GM19438 (cell line): ENCODE data around the gene PLAAT5.
"Not testable (repeated sequence)": the region's sequence is repeated elsewhere in the genome, so short reads cannot be mapped to it uniquely, and the experiment has no call there.

Experiments used
- ATAC-seq: cut with Tn5 transposase; IDR thresholded peaks from one replicate; pipeline ENCODE4 v1.9.1; 2021; ENCODE audit warnings: low read depth; ENCODE audit not compliant: unreplicated experiment

Gene PLAAT5

DNA sequence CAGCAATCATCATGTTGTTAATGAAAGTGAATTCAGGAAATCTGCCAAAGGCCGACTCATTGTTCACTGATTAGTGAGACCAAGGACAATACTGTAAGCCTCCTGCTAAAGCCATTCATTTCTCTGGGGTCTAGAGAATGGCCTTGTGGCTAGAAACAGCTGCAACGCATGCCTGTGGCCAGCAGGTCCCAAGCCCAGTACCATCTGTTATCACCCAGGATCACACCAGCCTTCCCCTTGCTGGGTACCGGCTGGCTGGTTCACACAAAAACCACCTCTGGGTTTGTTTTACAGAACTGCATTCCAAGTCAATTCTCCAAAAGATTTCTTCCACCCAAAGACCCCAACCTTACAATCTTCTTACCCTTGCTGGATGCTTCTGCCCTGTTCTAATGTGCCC, 1.1 kb downstream of the PLAAT5 start:
- ATAC-seq, result no peak

DNA sequence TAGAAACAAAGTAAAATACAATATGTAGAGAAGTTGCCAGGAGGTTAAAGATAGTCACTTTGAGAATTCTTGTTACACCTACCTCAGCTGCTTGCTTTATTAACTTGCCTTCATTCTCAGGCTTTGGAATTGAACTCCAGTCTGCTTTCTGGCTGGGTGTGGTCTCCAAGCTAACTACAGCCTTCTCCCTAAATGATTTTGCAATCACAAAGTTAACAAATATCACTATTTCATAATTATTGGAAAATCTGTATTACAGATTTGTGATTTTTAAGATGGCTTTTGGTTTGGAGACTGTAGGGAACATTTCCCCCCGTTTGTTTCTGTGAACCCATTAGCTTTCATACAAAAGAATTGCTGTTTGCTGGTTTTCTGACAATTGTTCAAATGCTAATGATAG, 2.2 kb downstream of the PLAAT5 start:
- no peak for ATAC-seq

DNA sequence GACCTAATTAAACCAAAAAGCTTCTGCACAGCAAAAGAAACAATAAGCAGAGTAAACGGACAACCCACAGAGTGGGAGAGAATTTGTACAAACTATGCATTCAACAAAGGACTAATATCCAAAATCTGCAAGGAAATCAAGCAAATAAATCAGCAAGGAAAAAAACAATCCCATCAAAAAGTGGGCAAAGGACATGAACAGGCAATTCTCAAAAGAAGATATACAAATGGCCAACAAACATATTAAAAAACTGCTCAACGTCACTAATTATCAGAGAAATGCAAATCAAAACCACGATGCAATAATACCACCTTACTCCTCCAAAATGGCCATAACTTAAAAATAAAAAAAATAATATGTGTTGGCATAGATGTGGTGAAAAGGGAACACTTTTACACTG, 5.2 kb downstream of the PLAAT5 start:
- ATAC-seq, result no peak

DNA sequence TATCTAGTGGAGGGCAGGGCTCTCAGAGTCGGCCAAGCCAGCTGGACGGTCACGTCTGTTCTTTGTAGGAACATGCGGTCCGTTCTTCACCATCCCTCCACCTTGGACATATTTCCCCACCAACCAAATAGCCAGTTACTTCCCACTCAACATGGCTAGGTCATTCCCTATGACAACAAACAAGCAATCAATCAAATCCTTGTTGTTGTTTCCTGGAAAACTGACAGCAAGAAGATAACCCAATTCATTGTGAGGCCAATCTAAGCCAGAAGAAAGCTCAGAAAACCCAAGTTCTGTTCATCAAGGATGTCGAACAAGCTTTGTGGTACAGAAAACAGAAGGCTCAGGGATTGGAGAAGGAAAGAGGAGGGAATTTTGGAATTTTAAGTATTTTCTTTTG, 10.9 kb downstream of the PLAAT5 start:
- no peak for ATAC-seq

DNA sequence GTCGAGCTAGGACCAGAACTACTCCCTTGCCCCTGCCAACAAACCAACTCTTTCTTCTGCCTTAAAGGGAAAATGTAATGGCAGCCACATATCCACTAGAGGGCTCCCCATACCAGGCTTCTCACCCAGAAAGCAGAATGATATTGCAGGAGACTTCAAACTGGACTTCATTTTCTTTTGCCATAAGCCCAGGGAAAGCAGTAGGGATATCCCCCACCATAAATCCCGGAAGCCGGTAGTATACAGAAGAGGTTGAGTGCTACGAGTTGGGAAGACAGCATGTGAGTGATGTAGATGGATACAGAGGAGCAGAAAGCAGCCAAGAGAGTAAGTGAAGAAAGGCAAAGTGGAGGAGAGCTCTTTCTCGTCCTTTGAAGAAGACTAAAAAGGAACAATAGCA, 12.1 kb downstream of the PLAAT5 start:
- ATAC-seq, result no peak

DNA sequence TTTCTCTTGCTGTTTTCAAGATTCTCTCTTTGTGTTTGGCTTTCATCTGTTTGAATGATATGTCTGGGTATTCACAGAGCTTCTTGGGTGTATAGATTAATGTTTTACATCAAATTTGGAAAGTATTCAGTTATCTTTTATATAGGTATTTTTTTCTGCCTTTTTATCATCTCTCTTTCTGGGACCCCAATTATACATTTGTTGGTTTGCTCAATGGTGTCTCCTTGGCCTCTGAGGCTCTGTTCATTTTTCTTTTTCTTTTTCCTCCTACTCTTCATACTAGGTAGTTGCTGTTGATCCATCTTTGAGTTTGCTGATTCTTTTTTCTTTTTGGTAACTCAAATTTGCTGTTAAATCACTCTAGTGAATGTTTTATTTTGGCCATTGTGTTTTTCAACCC, 14.3 kb downstream of the PLAAT5 start:
- no peak for ATAC-seq

DNA sequence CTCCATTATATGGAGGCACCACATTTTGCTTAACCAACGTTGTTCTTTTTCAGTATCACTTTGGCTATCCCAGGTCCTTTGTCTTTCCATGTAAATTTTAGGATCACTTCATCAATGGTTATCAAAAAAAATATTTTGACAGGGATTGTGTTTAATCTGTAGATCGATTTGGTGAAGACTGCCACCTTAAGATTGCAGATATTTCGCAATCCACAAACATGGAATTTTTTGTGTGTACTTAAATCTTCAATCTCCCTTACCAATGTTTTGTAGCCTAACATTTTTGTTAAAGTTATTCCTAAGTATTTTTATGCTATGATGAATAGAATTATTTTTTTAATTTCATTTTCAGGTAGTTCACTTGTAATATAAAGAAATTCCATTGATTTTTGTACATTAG, 18.6 kb downstream of the PLAAT5 start:
- ATAC-seq, result no peak

DNA sequence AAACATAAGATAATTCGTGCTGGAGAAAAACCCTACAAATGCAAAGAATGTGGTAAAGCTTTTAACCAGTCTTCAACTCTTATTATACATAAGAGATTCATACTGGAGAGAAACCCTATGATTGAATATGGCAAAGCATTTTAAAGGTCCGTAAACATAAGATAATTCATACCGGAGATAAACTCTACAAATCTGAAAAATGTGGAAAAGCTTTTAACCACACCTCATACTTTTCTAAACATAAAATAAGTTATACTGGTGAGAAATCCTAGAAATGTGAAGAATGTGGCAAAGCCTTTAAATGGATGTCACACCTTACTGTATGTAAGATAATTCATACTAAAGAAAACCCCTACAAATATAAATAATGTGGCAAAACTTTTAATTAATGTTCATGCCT, 20.7 kb downstream of the PLAAT5 start:
- no peak for ATAC-seq

DNA sequence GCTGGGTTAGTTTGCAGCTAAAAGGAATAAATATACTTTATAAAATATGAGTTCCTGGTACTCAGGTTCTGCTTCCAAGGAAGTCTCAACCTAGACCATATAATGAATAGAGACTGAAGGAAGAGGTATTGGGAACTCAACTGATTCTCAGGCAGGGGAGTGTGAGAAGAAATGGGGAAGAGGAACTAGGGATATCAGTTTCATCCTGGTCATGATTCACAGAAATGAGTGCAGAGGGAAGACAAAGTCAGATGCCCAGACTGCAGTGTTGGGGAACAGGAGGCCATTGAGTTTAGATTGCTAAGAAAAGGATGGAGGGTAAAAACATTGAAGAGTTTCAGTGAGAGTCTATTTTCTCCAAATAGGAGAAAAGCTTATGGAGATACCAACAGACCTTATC, 28.8 kb downstream of the PLAAT5 start:
- no peak for ATAC-seq

DNA sequence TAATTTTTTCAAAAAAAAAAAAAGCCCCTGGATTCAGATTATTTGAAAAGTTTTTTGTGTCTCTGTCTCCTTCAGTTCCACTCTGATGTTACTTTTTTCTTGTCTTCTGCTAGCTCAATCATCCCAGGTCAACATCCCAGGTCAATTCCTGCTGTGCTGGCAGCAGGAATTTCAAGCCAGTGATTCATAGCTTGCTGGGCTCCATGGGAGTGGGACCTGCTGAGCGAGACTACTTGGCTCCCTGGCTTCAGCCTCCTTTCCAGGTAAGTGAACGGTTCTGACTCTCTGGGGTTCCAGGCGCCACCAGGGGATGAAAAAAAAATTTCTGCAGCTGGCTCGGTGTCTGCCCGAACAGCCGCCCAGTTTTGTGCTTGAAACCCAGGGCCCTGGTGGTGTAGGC, 31.4 kb downstream of the PLAAT5 start:
- no peak for ATAC-seq

DNA sequence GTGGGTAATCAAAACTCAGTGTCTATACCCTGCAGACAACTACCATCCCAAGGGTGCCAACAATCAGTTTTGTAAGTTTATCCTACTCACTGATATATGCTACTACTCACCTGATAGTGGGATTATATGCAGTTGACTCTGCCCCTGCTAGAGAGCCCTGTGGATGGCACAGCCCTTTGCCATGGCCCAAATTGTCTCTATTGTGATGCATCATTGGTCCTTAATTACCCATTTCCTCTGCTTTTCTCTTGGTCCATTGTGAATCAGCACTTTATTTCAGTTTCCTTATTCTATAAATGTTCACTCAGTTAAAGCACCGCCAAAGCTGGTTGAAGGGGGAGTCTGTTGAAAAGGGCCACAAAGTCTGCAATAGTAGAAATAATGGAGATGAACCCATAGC, 42.3 kb downstream of the PLAAT5 start:
- ATAC-seq, result no peak

DNA sequence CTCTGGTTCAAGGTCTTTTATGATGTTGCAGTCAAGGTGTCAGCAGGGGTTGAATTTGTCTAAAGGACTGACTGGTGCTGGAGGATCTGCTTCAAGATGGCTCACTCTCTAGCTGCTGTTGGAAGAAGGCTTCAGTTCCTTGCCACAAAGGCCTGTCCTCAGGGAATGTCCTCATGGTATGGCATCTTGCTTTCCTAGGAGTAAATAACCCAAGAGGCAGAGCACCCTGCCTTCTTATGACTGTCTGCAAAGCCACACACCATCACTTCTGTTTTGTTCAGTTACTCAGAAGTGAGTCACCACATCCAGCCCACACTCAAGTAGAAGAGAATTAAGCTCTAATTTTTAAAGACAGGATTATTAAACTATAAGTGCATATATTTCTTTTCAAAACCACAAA, 45.2 kb downstream of the PLAAT5 start:
- ATAC-seq, result no peak

DNA sequence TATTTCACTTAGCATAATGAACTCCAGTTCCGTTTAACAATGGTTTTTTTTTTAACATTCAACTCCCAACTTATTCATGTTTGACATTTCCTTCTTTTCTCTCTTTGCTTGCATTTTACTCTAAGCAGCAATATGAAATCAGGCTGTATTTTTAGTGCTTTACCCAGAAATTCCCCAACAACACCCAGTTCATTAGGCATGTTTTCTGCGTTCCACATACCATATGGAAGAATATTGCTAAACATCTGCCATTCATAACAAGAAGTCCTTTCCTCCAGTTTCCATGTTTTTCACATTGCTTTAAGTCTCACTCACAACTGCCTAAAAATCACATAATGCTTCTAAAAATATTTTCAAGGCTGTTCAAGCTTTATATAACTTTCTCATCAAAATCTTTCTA, 45.8 kb downstream of the PLAAT5 start:
- no peak for ATAC-seq

DNA sequence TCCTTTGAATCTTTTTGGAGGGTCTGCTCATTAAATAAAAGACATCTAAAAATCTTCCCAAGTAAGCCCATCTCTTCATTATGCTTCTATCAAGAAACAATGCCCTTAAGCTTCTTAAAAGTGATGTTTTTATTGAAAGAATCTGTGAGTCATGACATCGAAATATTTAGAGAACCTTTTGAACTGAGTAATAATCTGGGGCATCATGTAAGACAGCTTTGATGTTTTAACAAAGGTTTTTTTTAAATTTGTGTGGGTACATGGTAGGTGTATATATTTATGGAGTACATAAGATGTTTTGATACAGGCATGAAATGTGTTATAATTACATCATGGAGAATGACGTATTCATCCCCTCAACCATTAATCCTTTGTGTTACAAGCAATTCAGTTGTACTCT, 46.8 kb downstream of the PLAAT5 start:
- ATAC-seq, result no peak

DNA sequence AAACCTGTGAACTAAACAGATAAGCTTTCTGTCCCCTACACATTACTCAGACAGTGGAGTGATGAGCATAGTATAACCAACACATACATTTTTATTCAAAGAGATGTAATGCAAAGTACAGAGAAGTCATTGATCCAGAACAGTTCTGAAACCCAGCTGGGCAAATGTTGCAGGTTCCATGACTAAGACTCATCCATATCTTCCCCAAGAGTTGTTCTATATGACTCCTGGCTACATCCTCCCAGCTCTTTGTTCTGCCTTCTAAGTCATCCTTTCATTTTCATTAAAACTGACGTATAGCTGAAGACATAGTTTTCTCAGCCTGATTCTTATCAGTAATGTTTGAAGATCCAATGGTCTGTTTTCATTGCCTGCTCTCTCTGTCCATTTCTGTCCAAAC, 47.3 kb downstream of the PLAAT5 start:
- no peak for ATAC-seq

DNA sequence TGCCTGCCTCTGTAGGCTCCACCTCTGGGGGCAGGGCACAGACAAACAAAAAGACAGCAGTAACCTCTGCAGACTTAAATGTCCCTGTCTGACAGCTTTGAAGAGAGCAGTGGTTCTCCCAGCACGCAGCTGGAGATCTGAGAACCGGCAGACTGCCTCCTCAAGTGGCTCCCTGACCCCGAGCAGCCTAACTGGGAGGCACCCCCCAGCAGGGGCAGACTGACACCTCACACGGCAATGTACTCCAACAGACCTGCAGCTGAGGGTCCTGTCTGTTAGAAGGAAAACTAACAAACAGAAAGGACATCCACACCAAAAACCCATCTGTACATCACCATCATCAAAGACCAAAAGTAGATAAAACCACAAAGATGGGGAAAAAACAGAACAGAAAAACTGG, 55.1 kb downstream of the PLAAT5 start:
- not testable (repeated sequence) for ATAC-seq

DNA sequence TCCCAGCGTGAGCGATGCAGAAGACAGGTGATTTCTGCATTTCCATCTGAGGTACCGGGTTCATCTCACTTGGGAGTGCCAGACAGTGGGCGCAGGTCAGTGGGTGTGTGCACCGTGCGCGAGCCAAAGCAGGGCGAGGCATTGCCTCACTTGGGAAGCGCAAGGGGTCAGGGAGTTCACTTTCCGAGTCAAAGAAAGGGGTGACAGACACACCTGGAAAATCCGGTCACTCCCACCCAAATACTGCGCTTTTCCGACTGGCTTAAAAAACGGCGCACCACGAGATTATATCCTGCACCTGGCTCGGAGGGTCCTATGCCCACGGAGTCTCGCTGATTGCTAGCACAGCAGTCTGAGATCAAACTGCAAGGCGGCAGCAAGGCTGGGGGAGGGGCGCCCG, 55.6 kb downstream of the PLAAT5 start:
- ATAC-seq, result not testable (repeated sequence)

DNA sequence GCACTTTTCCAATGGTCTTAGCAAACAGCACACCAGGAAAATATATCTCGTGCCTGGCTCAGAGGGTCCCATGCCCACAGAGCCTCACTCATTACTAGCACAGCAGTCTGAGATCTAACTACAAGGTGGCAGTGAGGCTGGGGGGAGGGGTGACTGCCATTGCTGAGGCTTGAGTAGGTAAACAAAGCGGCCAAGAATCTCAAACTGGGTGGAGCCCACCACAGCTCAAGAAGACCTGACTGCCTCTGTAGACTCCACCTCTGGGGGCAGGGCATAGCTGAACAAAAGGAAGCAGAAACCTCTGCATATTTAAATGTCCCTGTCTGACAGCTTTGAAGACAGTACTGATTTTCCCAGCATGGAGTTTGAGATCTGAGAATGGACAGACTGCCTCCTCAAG, 60.2 kb downstream of the PLAAT5 start:
- ATAC-seq, result not testable (repeated sequence)

DNA sequence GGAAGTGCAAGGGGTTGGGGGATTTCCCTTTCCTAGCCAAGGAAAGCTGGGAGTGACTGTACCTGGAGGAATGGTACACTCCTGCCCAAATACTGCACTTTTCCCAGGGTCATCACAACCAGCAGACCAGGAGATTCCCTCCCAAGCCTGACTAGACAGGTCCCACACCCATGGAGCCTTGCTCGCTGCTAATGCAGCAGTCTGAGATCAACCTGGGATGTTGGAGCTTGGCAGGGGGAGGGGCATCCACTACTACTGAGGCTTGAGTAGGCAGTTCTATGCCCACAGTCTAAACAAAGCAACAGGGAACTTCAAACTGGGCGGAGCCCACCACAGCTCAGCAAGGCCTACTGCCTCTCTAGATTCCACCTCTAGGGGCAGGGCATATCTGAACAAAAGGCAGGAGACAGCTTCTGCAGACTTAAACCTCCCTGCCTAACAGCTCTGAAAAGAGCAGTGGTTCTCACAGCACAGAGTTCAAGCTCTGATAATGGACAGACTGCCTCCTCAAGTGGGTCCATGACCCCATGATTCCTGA, 62.9 kb downstream of the PLAAT5 start:
- no peak for ATAC-seq

DNA sequence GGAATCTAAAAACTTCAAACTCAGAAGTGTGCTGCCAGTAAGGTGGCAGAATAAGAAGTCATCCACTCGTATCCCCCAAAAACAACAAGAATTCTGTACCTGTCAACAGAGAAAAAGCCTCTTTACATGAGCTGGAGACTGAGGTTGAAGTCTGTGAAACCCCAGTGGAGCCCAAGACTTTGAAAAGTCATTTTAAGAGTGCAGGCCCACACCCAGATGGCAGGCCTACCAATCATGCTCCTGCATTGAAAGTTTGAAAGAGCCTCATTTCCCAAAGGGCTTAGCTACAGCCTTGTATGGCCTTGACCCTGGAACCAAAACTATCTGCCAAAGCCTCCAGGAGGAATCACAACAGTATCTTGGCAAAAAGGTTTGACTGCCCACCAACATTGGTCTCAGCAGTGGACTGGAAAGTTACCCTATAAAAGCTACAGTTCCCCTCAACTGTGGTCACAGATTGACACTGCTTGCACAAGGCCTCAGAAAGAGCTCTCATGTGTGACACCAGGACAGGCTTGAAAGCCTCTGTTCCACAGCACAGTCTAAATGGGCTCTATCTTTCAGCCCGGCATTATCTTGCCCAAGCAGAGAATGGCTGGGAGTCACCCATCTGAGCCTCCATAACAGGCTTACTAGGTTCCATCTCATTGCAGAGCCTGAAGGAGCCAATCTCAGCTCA, 73.7 kb downstream of the PLAAT5 start:
- ATAC-seq, result no peak
